Endothelial cell of umbilical vein (primary cell): Measurements from ENCODE around the gene IRF1. TPM values are rescaled to one million over a fixed set of nuclear protein-coding genes. Genes with fewer than 3 reads are reported as not detected.

Experiments
- BruUV-seq: library from RNA; stranded (reverse); fragments of 400-500 nt; replicated peaks from 2 replicates; lab custom pipeline; 2021; lab: Mats Ljungman, UMichigan
- CTCF ChIA-PET: fragments of 300-600, 350-600 bp; sonication (Branson Sonifier 250); formaldehyde crosslinking; loops from one replicate; lab custom pipeline; 2021; ENCODE audit warnings: antibody characterized with exemption, inconsistent platforms; lab: Charles Lee
- POLR2A ChIA-PET: fragments of 300-600, 350-600 bp; sonication (Branson Sonifier 250); formaldehyde crosslinking; loops from one replicate; lab custom pipeline; 2021; ENCODE audit warnings: antibody characterized with exemption, inconsistent platforms; lab: Charles Lee
- DNase-seq: peaks from one replicate; pipeline ENCODE4 v3.0.0-alpha.2; 2011; ENCODE audit warnings: low read depth, low spot score
- FAIRE-seq: peaks from 2 replicates; lab custom pipeline; 2011; peaks lifted over from hg19 to GRCh38; lab: Jason Lieb, UNC
- H2AFZ ChIP-seq: 2 replicates; pipeline ENCODE4 v1.6.0; 2012; ENCODE audit warnings: low read depth, low read length, control low read depth, inconsistent platforms
- H3K27ac ChIP-seq: 2 replicates; pipeline ENCODE4 v1.5.1; 2011; ENCODE audit warnings: low read depth, mild to moderate bottlenecking, control low read depth, low read length, moderate library complexity; ENCODE audit not compliant: insufficient read depth
- H3K27me3 ChIP-seq, 2 experiments: 2 replicates each; pipeline versions ENCODE4 v1.6.0 to v1.6.1; 2011; ENCODE audit warnings: low read length in 2 of 2, mixed read lengths in 1 of 2; ENCODE audit not compliant: control insufficient read depth in 2 of 2, insufficient read depth in 2 of 2
- H3K36me3 ChIP-seq, 2 experiments: 2 replicates in 1 of 2; 3 replicates in 1 of 2; pipeline ENCODE4 v1.5.1; 2011; ENCODE audit warnings: low read length in 2 of 2, mild to moderate bottlenecking in 1 of 2, moderate library complexity in 1 of 2; ENCODE audit not compliant: control insufficient read depth in 2 of 2, insufficient read depth in 2 of 2; ENCODE audit errors: extremely low read depth in 1 of 2
- H3K4me1 ChIP-seq: 3 replicates; pipeline ENCODE4 v1.5.1; 2011; ENCODE audit warnings: mild to moderate bottlenecking, low read length; ENCODE audit not compliant: control insufficient read depth, insufficient read depth; ENCODE audit errors: extremely low read depth
- H3K4me2 ChIP-seq: 2 replicates; pipeline ENCODE4 v1.6.1; 2011; ENCODE audit warnings: low read length, control low read depth, mixed read lengths; ENCODE audit not compliant: insufficient read depth
- H3K4me3 ChIP-seq, 3 experiments: fragments of 200-600 bp in 1 of 3; sonication (generic), shearing (Covaris generic) in 1 of 3; replicated peaks in 1 of 3; 2 replicates each; pipeline ENCODE4 v1.5.1; 2011 to 2016; ENCODE audit warnings: control low read depth in 3 of 3, low read length in 3 of 3, mild to moderate bottlenecking in 2 of 3, inconsistent platforms in 1 of 3, low read depth in 1 of 3, moderate library complexity in 1 of 3; ENCODE audit not compliant: insufficient read depth in 1 of 3
- H3K79me2 ChIP-seq: 2 replicates; pipeline ENCODE4 v1.6.0; 2012; ENCODE audit warnings: low read length, inconsistent platforms; ENCODE audit not compliant: control insufficient read depth, insufficient read depth
- H3K9ac ChIP-seq: replicated peaks from 2 replicates; pipeline ENCODE3; 2011; ENCODE audit warnings: low read length, control low read depth; ENCODE audit not compliant: insufficient read depth; ENCODE audit errors: extremely low read depth
- H3K9me1 ChIP-seq: replicated peaks from 3 replicates; pipeline ENCODE4 v1.6.0; 2011; ENCODE audit warnings: mild to moderate bottlenecking, low read length; ENCODE audit not compliant: control insufficient read depth, insufficient read depth; ENCODE audit errors: extremely low read depth
- H3K9me3 ChIP-seq: replicated peaks from 2 replicates; pipeline ENCODE4 v1.5.1; 2012; ENCODE audit warnings: low read length, inconsistent platforms; ENCODE audit not compliant: control insufficient read depth, insufficient read depth
- H4K20me1 ChIP-seq: replicated peaks from 2 replicates; pipeline ENCODE3; 2011; ENCODE audit warnings: mild to moderate bottlenecking, low read length; ENCODE audit not compliant: control insufficient read depth, insufficient read depth; ENCODE audit errors: extremely low read depth
- CTCF ChIP-seq, 2 donors: IDR thresholded peaks; 1 replicate in 1 of 2; 2 replicates in 1 of 2; pipeline ENCODE4 v1.5.1; 2011; ENCODE audit warnings: low read length in 2 of 2, mild to moderate bottlenecking in 2 of 2, moderate library complexity in 2 of 2, control low read depth in 1 of 2, inconsistent platforms in 1 of 2, low read depth in 1 of 2; ENCODE audit not compliant: insufficient read depth in 1 of 2; ENCODE audit errors: extremely low read depth in 1 of 2
- EZH2 ChIP-seq: IDR thresholded peaks from 2 replicates; pipeline ENCODE4 v1.6.1; 2012; ENCODE audit warnings: borderline replicate concordance, low read depth, mild to moderate bottlenecking, moderate library complexity, low read length, inconsistent platforms; ENCODE audit not compliant: severe bottlenecking
- FOS ChIP-seq: IDR thresholded peaks from 2 replicates; pipeline ENCODE4 v1.6.1; 2011; ENCODE audit warnings: mild to moderate bottlenecking, low read length, moderate library complexity, borderline replicate concordance; ENCODE audit not compliant: insufficient read depth
- GATA2 ChIP-seq: IDR thresholded peaks from 2 replicates; pipeline ENCODE4 v1.7.0; 2011; ENCODE audit warnings: low read depth, mild to moderate bottlenecking, moderate library complexity, mixed read lengths, low read length; ENCODE audit not compliant: insufficient read length, insufficient read depth
- JUN ChIP-seq: IDR thresholded peaks from 2 replicates; pipeline ENCODE4 v1.6.1; 2011; ENCODE audit warnings: borderline replicate concordance, low read depth; ENCODE audit not compliant: insufficient read length, insufficient read depth
- MAX ChIP-seq: IDR thresholded peaks from 2 replicates; pipeline ENCODE4 v1.6.1; 2011; ENCODE audit not compliant: insufficient read depth, insufficient read length
- MYC ChIP-seq: IDR thresholded peaks from one replicate; pipeline ENCODE4 v1.6.1; 2011; ENCODE audit warnings: mild to moderate bottlenecking, low read depth, low read length
- POLR2A ChIP-seq: IDR thresholded peaks from 2 replicates; pipeline ENCODE4 v1.6.1; 2012; ENCODE audit warnings: low read depth, mild to moderate bottlenecking, control low read depth, low read length
- POLR2AphosphoS5 ChIP-seq: IDR thresholded peaks from 2 replicates; pipeline ENCODE4 v1.6.1; 2012; ENCODE audit warnings: low read depth, mild to moderate bottlenecking, control low read depth, low read length, moderate library complexity; ENCODE audit not compliant: insufficient read depth
- dilution Hi-C: fragments of 300-500 bp; cut with MboI; formaldehyde crosslinking; loops from one replicate; pipeline ENCODE4 v1.15.0; 2019; ENCODE audit warnings: low sequenced_read_pairs; ENCODE audit not compliant: extremely low pct_ligation_motif_present
- intact Hi-C: fragments of 100-400 bp; cut with micrococcal nuclease; formaldehyde crosslinking; loops from one replicate; pipeline ENCODE4 v1.10.0; 2022
- polyA plus RNA-seq, 4 experiments: library from polyadenylated mRNA; depleted of rRNA in 3 of 4; stranded (reverse) in 3 of 4; unstranded in 1 of 4; fragments of >200 nt; gene quantifications; 2 replicates each; pipeline versions ENCODE4 v1.2.1 to v1.2.3, GENCODE V29; 2011 to 2012; ENCODE audit warnings: missing spikeins in 1 of 4
- total RNA-seq: library from RNA; stranded (reverse); gene quantifications from 2 replicates; pipeline ENCODE4 v1.2.3, GENCODE V29; 2021

Gene IRF1
- total and polyA plus RNA-seq, 2 donors (not counting 3 experiments of a cell fraction or from before 2014, with no cell fraction given): 12.3 to 28.0 TPM

- Histone ChIP-seq H3K9me1 (no peaks in the 10 kb centered on the region), H3K4me3 (no peak overlapping the region), H3K9me3 (no peaks in the 10 kb centered on the region), H3K27ac (no peak overlapping the region), H3K79me2 (no peaks in the 10 kb centered on the region), H3K4me2 (no peak overlapping the region), H3K9ac (no peak overlapping the region), H2AFZ (no peak overlapping the region), H3K27me3 (no peaks in the 10 kb centered on the region), H3K36me3 (no peaks in the 10 kb centered on the region), H3K4me1 (peaks cover 1% of the 10 kb centered on the region), H4K20me1 (no peaks in the 10 kb centered on the region)
- ChIA-PET CTCF (interaction anchor here (1.5 kb wide), 1 partner anchor 49 kb away, joined by 7 read pairs; no protein-coding TSS in a partner anchor), POLR2A (no interaction called here)
- intact Hi-C loops (no loop called here), dilution Hi-C loops (no loop called here)
- FAIRE-seq: no peak
- no TSS peak for BruUV-seq
- DNase-seq: no peak
- no peak for TF ChIP-seq EZH2
- TF ChIP-seq POLR2AphosphoS5: no peak
- TF ChIP-seq POLR2A: no peak
- no peak for TF ChIP-seq FOS
- no peak for TF ChIP-seq MAX
- no peak for TF ChIP-seq GATA2
- TF ChIP-seq MYC: no peak
- no peak for TF ChIP-seq CTCF (IDR thresholded peaks at IDR 0.05; ENCODE audit: extremely low read depth in 1 of 2, insufficient read depth in 1 of 2, low read depth in 1 of 2, low read length in 2 of 2)
- no peak for TF ChIP-seq JUN
These were observed 15.6 kb downstream of the IRF1 start for GRCh38 chr5:132474881-132475496.
